Midbrain (tissue), 1 donor: ENCODE measurements around the gene KCNJ6.

Source experiments
- DNase-seq: peaks from one replicate; lab custom pipeline; 2025; lab: John Stamatoyannopoulos, UW

KCNJ6 gene

GRCh38 chr21:37817242-37817641 lies 99.0 kb downstream of the KCNJ6 start:
- no peak for DNase-seq

GRCh38 chr21:37815893-37816292 lies 100.4 kb downstream of the KCNJ6 start:
- no peak for DNase-seq

GRCh38 chr21:37811711-37812110 lies 104.5 kb downstream of the KCNJ6 start:
- DNase-seq: no peak

GRCh38 chr21:37808261-37808660 lies 108.0 kb downstream of the KCNJ6 start:
- DNase-seq: no peak

GRCh38 chr21:37805266-37805665 lies 111.0 kb downstream of the KCNJ6 start:
- DNase-seq: no peak

GRCh38 chr21:37804001-37804400 lies 112.3 kb downstream of the KCNJ6 start:
- no peak for DNase-seq

GRCh38 chr21:37803101-37803651 lies 113.1 kb downstream of the KCNJ6 start:
- DNase-seq: no peak

- no peak for DNase-seq
These were observed 115.7 kb downstream of the KCNJ6 start for GRCh38 chr21:37800456-37801061.

GRCh38 chr21:37800057-37800455 lies 116.2 kb downstream of the KCNJ6 start:
- no peak for DNase-seq

- DNase-seq: no peak
These were observed 116.8 kb downstream of the KCNJ6 start for GRCh38 chr21:37799211-37800056.

- DNase-seq: no peak
These were observed 118.9 kb downstream of the KCNJ6 start for GRCh38 chr21:37797403-37797802.

- no peak for DNase-seq
These were observed 120.2 kb downstream of the KCNJ6 start for GRCh38 chr21:37796011-37796410.

GRCh38 chr21:37793660-37794059 lies 122.6 kb downstream of the KCNJ6 start:
- no peak for DNase-seq

- DNase-seq: no peak
These were observed 124.2 kb downstream of the KCNJ6 start for GRCh38 chr21:37792046-37792445.

- DNase-seq: no peak
These were observed 125.4 kb downstream of the KCNJ6 start for GRCh38 chr21:37790905-37791304.

- DNase-seq: no peak
These were observed 127.8 kb downstream of the KCNJ6 start for GRCh38 chr21:37788503-37788902.

GRCh38 chr21:37787456-37787855 lies 128.8 kb downstream of the KCNJ6 start:
- DNase-seq: no peak

GRCh38 chr21:37784591-37785318 lies 131.5 kb downstream of the KCNJ6 start:
- no peak for DNase-seq

GRCh38 chr21:37783016-37783415 lies 133.2 kb downstream of the KCNJ6 start:
- no peak for DNase-seq

GRCh38 chr21:37780991-37781983 lies 135.0 kb downstream of the KCNJ6 start:
- DNase-seq: no peak

- no peak for DNase-seq
These were observed 145.1 kb downstream of the KCNJ6 start for GRCh38 chr21:37771181-37771580.
